Activated naive CD8-positive, alpha-beta T cell treated with anti-CD3 and anti-CD28 coated beads, Interleukin-2, amount 10 ng/mL, durations not matched to agents 7 days and 5 days (primary cell): Measurements from ENCODE around the gene MESP1. TPM values are rescaled to one million over a fixed set of nuclear protein-coding genes. Genes with fewer than 3 reads are reported as not detected.

Experiments used
- ATAC-seq: fragments of 150-1000 bp; cut with Tn5 transposase; one replicate; pipeline ENCODE4 v1.10.0; 2021; ENCODE audit warnings: low read depth, moderate library complexity
- POLR2A ChIA-PET: fragments of 350-600 bp; sonication (Branson Sonifier 250); formaldehyde crosslinking; loops from one replicate; lab custom pipeline; 2021; ENCODE audit warnings: antibody characterized with exemption; lab: Charles Lee
- DNase-seq: peaks from one replicate; pipeline ENCODE4 v3.0.0; 2021
- H3K27ac Mint-ChIP-seq: one replicate; pipeline ENCODE4 v1.8.0; 2022; ENCODE audit warnings: mild to moderate bottlenecking, mixed read lengths
- H3K27me3 Mint-ChIP-seq: one replicate; pipeline ENCODE4 v1.8.0; 2022; ENCODE audit warnings: mild to moderate bottlenecking, moderate library complexity, mixed read lengths
- H3K36me3 Mint-ChIP-seq: one replicate; pipeline ENCODE4 v1.8.0; 2021; ENCODE audit warnings: mild to moderate bottlenecking, mixed read lengths
- H3K4me1 Mint-ChIP-seq: one replicate; pipeline ENCODE4 v1.8.0; 2021; ENCODE audit warnings: mixed read lengths
- H3K4me3 Mint-ChIP-seq: one replicate; pipeline ENCODE4 v1.8.0; 2022; ENCODE audit warnings: mild to moderate bottlenecking, moderate library complexity, mixed read lengths
- H3K9me3 Mint-ChIP-seq: one replicate; pipeline ENCODE4 v1.8.0; 2021; ENCODE audit warnings: mixed read lengths
- total RNA-seq, 2 experiments: library from RNA; stranded (reverse); gene quantifications; one replicate each; pipeline ENCODE4 v1.2.3, GENCODE V29; 2021

MESP1 gene
- total RNA-seq, 2 experiments from 2014 or later, result 1.8 to 2.1 TPM

GRCh38 chr15:89759835-89760234 lies 8.8 kb upstream of the MESP1 start:
- POLR2A ChIA-PET, result no interaction called here
- Mint-ChIP-seq H3K9me3 (no peaks in the 10 kb centered on the region), H3K27me3 (peaks cover 3% of the 10 kb centered on the region), H3K4me3 (no peak overlapping the region), H3K4me1 (peaks cover 4% of the 10 kb centered on the region), H3K27ac (no peak overlapping the region), H3K36me3 (no peaks in the 10 kb centered on the region)
- ATAC-seq, result no peak
- no peak for DNase-seq

GRCh38 chr15:89758981-89759380 lies 7.9 kb upstream of the MESP1 start:
- Mint-ChIP-seq H3K36me3 (no peaks in the 10 kb centered on the region), H3K4me3 (no peak overlapping the region), H3K4me1 (peaks cover 4% of the 10 kb centered on the region), H3K27ac (no peak overlapping the region), H3K9me3 (no peaks in the 10 kb centered on the region), H3K27me3 (peaks cover 8% of the 10 kb centered on the region)
- POLR2A ChIA-PET, result no interaction called here
- ATAC-seq (no peak), DNase-seq (no peak)

GRCh38 chr15:89758283-89758682 lies 7.2 kb upstream of the MESP1 start:
- no peak for ATAC-seq
- no peaks in the 10 kb centered on the region for H3K9me3 Mint-ChIP-seq
- H3K27ac Mint-ChIP-seq, result no peak overlapping the region
- no peak overlapping the region for H3K4me3 Mint-ChIP-seq
- POLR2A ChIA-PET, result no interaction called here
- H3K4me1 Mint-ChIP-seq, result peaks cover 4% of the 10 kb centered on the region
- peaks cover 12% of the 10 kb centered on the region for H3K27me3 Mint-ChIP-seq
- no peaks in the 10 kb centered on the region for H3K36me3 Mint-ChIP-seq
- DNase-seq, result no peak

GRCh38 chr15:89756897-89757296 lies 5.8 kb upstream of the MESP1 start:
- no peaks in the 10 kb centered on the region for H3K9me3 Mint-ChIP-seq
- H3K36me3 Mint-ChIP-seq, result no peaks in the 10 kb centered on the region
- POLR2A ChIA-PET, result no interaction called here
- no peak for DNase-seq
- H3K27ac Mint-ChIP-seq, result no peak overlapping the region
- no peak overlapping the region for H3K4me3 Mint-ChIP-seq
- peaks cover 4% of the 10 kb centered on the region for H3K4me1 Mint-ChIP-seq
- no peak for ATAC-seq
- peaks cover 20% of the 10 kb centered on the region for H3K27me3 Mint-ChIP-seq

- ATAC-seq (no peak), DNase-seq (no peak)
- Mint-ChIP-seq H3K9me3 (no peaks in the 10 kb centered on the region), H3K4me3 (no peak overlapping the region), H3K36me3 (no peaks in the 10 kb centered on the region), H3K27me3 (peaks cover 20% of the 10 kb centered on the region), H3K4me1 (no peaks in the 10 kb centered on the region), H3K27ac (no peak overlapping the region)
- POLR2A ChIA-PET, result no interaction called here
These were observed 4.7 kb upstream of the MESP1 start for GRCh38 chr15:89755701-89756100.

GRCh38 chr15:89754361-89755154 lies 3.5 kb upstream of the MESP1 start:
- Mint-ChIP-seq H3K4me1 (peaks cover under 1% of the 10 kb centered on the region), H3K27me3 (peaks cover 19% of the 10 kb centered on the region), H3K4me3 (no peak overlapping the region), H3K9me3 (no peaks in the 10 kb centered on the region), H3K36me3 (peaks cover under 1% of the 10 kb centered on the region), H3K27ac (no peak overlapping the region)
- no peak for ATAC-seq
- POLR2A ChIA-PET, result interaction anchor here (0.7 kb wide), 1 partner anchor 27 kb away, joined by 3 read pairs; no protein-coding TSS in a partner anchor
- DNase-seq, result no peak

- Mint-ChIP-seq H3K9me3 (no peaks in the 10 kb centered on the region), H3K27ac (no peak overlapping the region), H3K4me1 (peaks cover 2% of the 10 kb centered on the region), H3K4me3 (no peak overlapping the region), H3K27me3 (peaks cover 26% of the 10 kb centered on the region), H3K36me3 (peaks cover 2% of the 10 kb centered on the region)
- ATAC-seq (no peak), DNase-seq (no peak)
- POLR2A ChIA-PET, result no interaction called here
These were observed 2.8 kb upstream of the MESP1 start for GRCh38 chr15:89753855-89754254.

GRCh38 chr15:89751748-89752147 lies 699 bp upstream of the MESP1 start:
- POLR2A ChIA-PET, result interaction anchor here (0.6 to 1.5 kb wide), 2 partner anchors 10 to 237 kb away, joined by 3 to 5 read pairs; no protein-coding TSS in a partner anchor
- no peak for ATAC-seq
- H3K4me3 Mint-ChIP-seq, result no peak overlapping the region

GRCh38 chr15:89749951-89750559 lies 994 bp downstream of the MESP1 start:
- peak; percentile 8 for ATAC-seq
- Mint-ChIP-seq H3K9me3 (no peaks in the 10 kb centered on the region), H3K4me3 (peak overlapping the region; percentile 77), H3K27me3 (peaks cover 27% of the 10 kb centered on the region), H3K27ac (peak overlapping the region; percentile 73), H3K36me3 (peaks cover 2% of the 10 kb centered on the region), H3K4me1 (peaks cover 2% of the 10 kb centered on the region)
- POLR2A ChIA-PET, result interaction anchor here (0.5 to 1.0 kb wide), 3 partner anchors 10 to 148 kb away, joined by 3 read pairs; partner anchors contain the start of gene AP3S2
- DNase-seq, result no peak

More at GRCh38 chr15:89751748-89752147, 699 bp upstream of the MESP1 start:
- peaks cover 2% of the 10 kb centered on the region for H3K36me3 Mint-ChIP-seq
- peaks cover 27% of the 10 kb centered on the region for H3K27me3 Mint-ChIP-seq
- H3K27ac Mint-ChIP-seq, result no peak overlapping the region
- peaks cover 2% of the 10 kb centered on the region for H3K4me1 Mint-ChIP-seq
- H3K9me3 Mint-ChIP-seq, result no peaks in the 10 kb centered on the region
- DNase-seq, result no peak

- Mint-ChIP-seq H3K27me3 (peaks cover 23% of the 10 kb centered on the region), H3K4me1 (peaks cover 2% of the 10 kb centered on the region), H3K4me3 (peak overlapping the region; percentile 77), H3K36me3 (peaks cover 2% of the 10 kb centered on the region), H3K27ac (no peak overlapping the region), H3K9me3 (no peaks in the 10 kb centered on the region)
- POLR2A ChIA-PET, result interaction anchor here (0.9 to 1.0 kb wide), 2 partner anchors 9 to 144 kb away, joined by 3 read pairs; partner anchors contain the start of gene AP3S2
- DNase-seq (no peak), ATAC-seq (no peak)
These were observed 1.5 kb downstream of the MESP1 start for GRCh38 chr15:89749526-89749925.

- Mint-ChIP-seq H3K4me1 (peaks cover 2% of the 10 kb centered on the region), H3K9me3 (no peaks in the 10 kb centered on the region), H3K4me3 (no peak overlapping the region), H3K36me3 (peaks cover 2% of the 10 kb centered on the region), H3K27me3 (peaks cover 21% of the 10 kb centered on the region), H3K27ac (no peak overlapping the region)
- POLR2A ChIA-PET, result interaction anchor here (1.0 kb wide), 1 partner anchor 145 kb away, joined by 3 read pairs; the partner anchor contains the start of gene AP3S2
- ATAC-seq, result no peak
- DNase-seq, result no peak
These were observed 2.0 kb downstream of the MESP1 start for GRCh38 chr15:89749054-89749453.

- Mint-ChIP-seq H3K27ac (no peak overlapping the region), H3K27me3 (peaks cover 16% of the 10 kb centered on the region), H3K4me1 (peaks cover 2% of the 10 kb centered on the region), H3K36me3 (peaks cover 2% of the 10 kb centered on the region), H3K9me3 (no peaks in the 10 kb centered on the region), H3K4me3 (no peak overlapping the region)
- no peak for DNase-seq
- POLR2A ChIA-PET, result no interaction called here
- ATAC-seq, result no peak
These were observed 3.1 kb downstream of the MESP1 start for GRCh38 chr15:89747708-89748682.

GRCh38 chr15:89746386-89746780 lies 4.7 kb downstream of the MESP1 start:
- Mint-ChIP-seq H3K4me1 (peaks cover 2% of the 10 kb centered on the region), H3K36me3 (peaks cover 2% of the 10 kb centered on the region), H3K4me3 (no peak overlapping the region), H3K27me3 (peaks cover 9% of the 10 kb centered on the region), H3K9me3 (no peaks in the 10 kb centered on the region), H3K27ac (no peak overlapping the region)
- POLR2A ChIA-PET, result no interaction called here
- no peak for DNase-seq
- ATAC-seq, result no peak
